ENCODE data around the gene LMOD1. TPM values are rescaled to one million over a fixed set of nuclear protein-coding genes. Genes with fewer than 3 reads are reported as not detected.
A peak's percentile ranks its signal among the peaks of the same experiment; 100 is the strongest.
"Not testable (repeated sequence)": the region's sequence is repeated elsewhere in the genome, so short reads cannot be mapped to it uniquely, and the experiment has no call there.

The LMOD1 gene
- polyA plus RNA-seq, 2 donors, result 30.2 to 60.4 TPM

- no peaks in the 10 kb centered on the region for H3K27me3 ChIP-seq (ENCODE audit: control insufficient read depth in 1 of 2, insufficient read depth in 2 of 2, low read length in 2 of 2)
- H3K9me3 ChIP-seq (ENCODE audit: control insufficient read depth in 2 of 2, insufficient read depth in 1 of 2, low read depth in 1 of 2, low read length in 1 of 2), result no peaks in the 10 kb centered on the region
- H3K27ac ChIP-seq (ENCODE audit: low read depth in 2 of 2, low read length in 1 of 2), result peak overlapping the region; percentile 56 to 81
- peaks cover 3 to 5% of the 10 kb centered on the region in 2 donors for H3K4me1 ChIP-seq (ENCODE audit: control insufficient read depth in 2 of 2, insufficient read depth in 2 of 2, low read length in 1 of 2)
- H3K36me3 ChIP-seq (ENCODE audit: control insufficient read depth in 2 of 2, insufficient read depth in 2 of 2, low read length in 1 of 2), result no peaks in the 10 kb centered on the region
- H3K4me3 ChIP-seq (ENCODE audit: low read depth in 1 of 2, low read length in 2 of 2), result no peak overlapping the region
- 42 to 50% methylated on average over 6 of the region's 6 CpGs for WGBS, 2 donors
Measured at GRCh38 chr1:201905234-201905890, 41.0 kb downstream of the LMOD1 start.

DNA sequence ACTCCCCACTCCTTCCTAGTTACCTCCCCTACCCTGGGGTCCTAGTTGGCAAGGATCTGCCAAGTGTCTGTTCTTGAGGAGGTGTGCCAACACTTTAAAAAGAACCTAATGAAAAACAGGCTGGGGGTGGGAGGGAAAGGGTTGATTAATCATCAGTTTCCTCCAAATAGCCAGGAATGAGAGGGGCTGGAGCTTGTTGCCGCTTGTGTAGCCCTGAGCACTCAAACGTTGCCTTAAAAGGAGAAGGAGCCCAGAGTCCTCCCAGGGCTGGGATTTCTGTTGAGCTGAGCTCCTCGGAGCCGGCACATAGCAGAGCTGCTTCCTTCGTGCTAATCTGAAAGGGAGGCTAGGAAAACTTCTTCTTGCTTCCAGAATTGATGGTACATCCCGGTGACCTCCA lies 41.8 kb downstream of the LMOD1 start:
- Histone ChIP-seq H3K27me3 (ENCODE audit: control insufficient read depth in 1 of 2, insufficient read depth in 2 of 2, low read length in 2 of 2) (no peaks in the 10 kb centered on the region), H3K27ac (ENCODE audit: low read depth in 2 of 2, low read length in 1 of 2) (peak overlapping the region; percentile 39 to 82), H3K9me3 (ENCODE audit: control insufficient read depth in 2 of 2, insufficient read depth in 1 of 2, low read depth in 1 of 2, low read length in 1 of 2) (no peaks in the 10 kb centered on the region), H3K4me1 (ENCODE audit: control insufficient read depth in 2 of 2, insufficient read depth in 2 of 2, low read length in 1 of 2) (peaks cover 3 to 8% of the 10 kb centered on the region in 2 donors), H3K36me3 (ENCODE audit: control insufficient read depth in 2 of 2, insufficient read depth in 2 of 2, low read length in 1 of 2) (peaks cover 0 to 2% of the 10 kb centered on the region in 2 donors), H3K4me3 (ENCODE audit: low read depth in 1 of 2, low read length in 2 of 2) (no peak overlapping the region)
- 25 to 44% methylated on average over 6 of the region's 6 CpGs for WGBS, 2 donors

DNA sequence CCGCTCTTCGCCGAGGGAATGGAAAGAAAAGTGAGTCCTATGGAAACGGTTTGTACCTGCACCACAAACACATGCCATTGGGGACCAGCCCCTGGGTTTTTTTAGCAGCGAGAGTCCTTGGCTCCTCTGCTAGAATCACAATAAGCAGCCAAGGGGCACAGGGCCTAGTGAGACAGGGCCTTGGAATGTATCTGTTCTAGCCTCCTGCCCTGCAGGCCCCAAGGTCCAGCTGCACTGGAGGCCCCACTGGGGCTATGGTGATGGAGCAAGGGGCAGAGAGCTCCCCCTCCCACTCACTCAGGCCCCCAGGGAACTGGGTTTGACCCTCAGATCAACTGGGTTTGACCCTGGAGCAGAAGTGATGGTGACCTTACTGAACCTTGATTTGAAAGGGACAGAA lies 43.2 kb downstream of the LMOD1 start:
- WGBS, 2 donors, result 64 to 65% methylated on average over 5 of the region's 5 CpGs
- Histone ChIP-seq H3K27ac (ENCODE audit: low read depth in 2 of 2, low read length in 1 of 2) (peak overlapping the region; percentile 84 to 87), H3K27me3 (ENCODE audit: control insufficient read depth in 1 of 2, insufficient read depth in 2 of 2, low read length in 2 of 2) (no peaks in the 10 kb centered on the region), H3K36me3 (ENCODE audit: control insufficient read depth in 2 of 2, insufficient read depth in 2 of 2, low read length in 1 of 2) (peaks cover 0 to 5% of the 10 kb centered on the region in 2 donors), H3K9me3 (ENCODE audit: control insufficient read depth in 2 of 2, insufficient read depth in 1 of 2, low read depth in 1 of 2, low read length in 1 of 2) (no peaks in the 10 kb centered on the region), H3K4me3 (ENCODE audit: low read depth in 1 of 2, low read length in 2 of 2) (no peak overlapping the region), H3K4me1 (ENCODE audit: control insufficient read depth in 2 of 2, insufficient read depth in 2 of 2, low read length in 1 of 2) (peaks cover 3 to 8% of the 10 kb centered on the region in 2 donors)

GRCh38 chr1:201902198-201902597 lies 44.1 kb downstream of the LMOD1 start:
- H3K27ac ChIP-seq (ENCODE audit: low read depth in 2 of 2, low read length in 1 of 2), result no peak overlapping the region
- H3K36me3 ChIP-seq (ENCODE audit: control insufficient read depth in 2 of 2, insufficient read depth in 2 of 2, low read length in 1 of 2), result peaks cover 0 to 5% of the 10 kb centered on the region in 2 donors
- H3K4me1 ChIP-seq (ENCODE audit: control insufficient read depth in 2 of 2, insufficient read depth in 2 of 2, low read length in 1 of 2), result peaks cover 3 to 8% of the 10 kb centered on the region in 2 donors
- H3K9me3 ChIP-seq (ENCODE audit: control insufficient read depth in 2 of 2, insufficient read depth in 1 of 2, low read depth in 1 of 2, low read length in 1 of 2), result no peaks in the 10 kb centered on the region
- 73 to 76% methylated on average over 3 of the region's 3 CpGs for WGBS, 2 donors
- no peaks in the 10 kb centered on the region for H3K27me3 ChIP-seq (ENCODE audit: control insufficient read depth in 1 of 2, insufficient read depth in 2 of 2, low read length in 2 of 2)
- H3K4me3 ChIP-seq (ENCODE audit: low read depth in 1 of 2, low read length in 2 of 2), result no peak overlapping the region

- H3K36me3 ChIP-seq (ENCODE audit: control insufficient read depth in 2 of 2, insufficient read depth in 2 of 2, low read length in 1 of 2); H3K27me3 ChIP-seq (ENCODE audit: control insufficient read depth in 1 of 2, insufficient read depth in 2 of 2, low read length in 2 of 2); H3K4me1 ChIP-seq (ENCODE audit: control insufficient read depth in 2 of 2, insufficient read depth in 2 of 2, low read length in 1 of 2); H3K4me3 ChIP-seq (ENCODE audit: low read depth in 1 of 2, low read length in 2 of 2); H3K9me3 ChIP-seq (ENCODE audit: control insufficient read depth in 2 of 2, insufficient read depth in 1 of 2, low read depth in 1 of 2, low read length in 1 of 2): not testable (repeated sequence)
- H3K27ac ChIP-seq (ENCODE audit: low read depth in 2 of 2, low read length in 1 of 2), result peak overlapping the region; percentile 8 to 72
- 73 to 77% methylated on average over 6 of the region's 6 CpGs for WGBS, 2 donors
Measured at GRCh38 chr1:201901036-201901435, 45.3 kb downstream of the LMOD1 start.

DNA sequence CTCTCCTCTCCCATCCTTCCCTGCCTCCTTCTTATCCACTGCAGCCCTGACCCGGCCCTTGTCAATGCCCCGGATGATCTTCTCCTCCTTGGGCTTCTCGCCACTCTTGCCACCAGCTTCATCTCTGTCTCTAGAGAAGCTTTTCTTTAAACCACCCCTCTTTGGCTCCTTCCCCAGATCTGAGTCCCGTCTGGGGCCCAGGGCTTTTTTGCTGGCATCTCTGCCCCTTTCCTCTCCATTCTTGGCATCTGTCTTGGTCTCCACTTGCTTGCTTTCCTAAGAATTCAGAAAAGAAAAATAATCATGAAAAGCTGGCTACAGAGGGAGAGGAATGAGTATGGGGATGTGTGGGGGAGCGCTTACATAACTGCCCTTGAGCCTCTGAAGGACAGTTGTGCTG lies 45.9 kb downstream of the LMOD1 start:
- 55 to 69% methylated on average over 5 of the region's 5 CpGs for WGBS, 2 donors
- Histone ChIP-seq H3K4me3 (ENCODE audit: low read depth in 1 of 2, low read length in 2 of 2) (no peak overlapping the region), H3K36me3 (ENCODE audit: control insufficient read depth in 2 of 2, insufficient read depth in 2 of 2, low read length in 1 of 2) (peaks cover 0 to 5% of the 10 kb centered on the region in 2 donors), H3K27me3 (ENCODE audit: control insufficient read depth in 1 of 2, insufficient read depth in 2 of 2, low read length in 2 of 2) (no peaks in the 10 kb centered on the region), H3K9me3 (ENCODE audit: control insufficient read depth in 2 of 2, insufficient read depth in 1 of 2, low read depth in 1 of 2, low read length in 1 of 2) (no peaks in the 10 kb centered on the region), H3K27ac (ENCODE audit: low read depth in 2 of 2, low read length in 1 of 2) (peak overlapping the region; percentile 27 to 72), H3K4me1 (ENCODE audit: control insufficient read depth in 2 of 2, insufficient read depth in 2 of 2, low read length in 1 of 2) (peaks cover 0 to 6% of the 10 kb centered on the region in 2 donors)

GRCh38 chr1:201899683-201900429 lies 46.5 kb downstream of the LMOD1 start:
- H3K27ac ChIP-seq (ENCODE audit: low read depth in 2 of 2, low read length in 1 of 2), result peak overlapping the region; percentile 51 to 72
- 89 to 90% methylated on average over 20 of the region's 20 CpGs for WGBS, 2 donors
- peaks cover 0 to 5% of the 10 kb centered on the region in 2 donors for H3K36me3 ChIP-seq (ENCODE audit: control insufficient read depth in 2 of 2, insufficient read depth in 2 of 2, low read length in 1 of 2)
- H3K9me3 ChIP-seq (ENCODE audit: control insufficient read depth in 2 of 2, insufficient read depth in 1 of 2, low read depth in 1 of 2, low read length in 1 of 2), result no peaks in the 10 kb centered on the region
- no peak overlapping the region for H3K4me3 ChIP-seq (ENCODE audit: low read depth in 1 of 2, low read length in 2 of 2)
- H3K4me1 ChIP-seq (ENCODE audit: control insufficient read depth in 2 of 2, insufficient read depth in 2 of 2, low read length in 1 of 2), result peaks cover 0 to 5% of the 10 kb centered on the region in 2 donors
- no peaks in the 10 kb centered on the region for H3K27me3 ChIP-seq (ENCODE audit: control insufficient read depth in 1 of 2, insufficient read depth in 2 of 2, low read length in 2 of 2)

DNA sequence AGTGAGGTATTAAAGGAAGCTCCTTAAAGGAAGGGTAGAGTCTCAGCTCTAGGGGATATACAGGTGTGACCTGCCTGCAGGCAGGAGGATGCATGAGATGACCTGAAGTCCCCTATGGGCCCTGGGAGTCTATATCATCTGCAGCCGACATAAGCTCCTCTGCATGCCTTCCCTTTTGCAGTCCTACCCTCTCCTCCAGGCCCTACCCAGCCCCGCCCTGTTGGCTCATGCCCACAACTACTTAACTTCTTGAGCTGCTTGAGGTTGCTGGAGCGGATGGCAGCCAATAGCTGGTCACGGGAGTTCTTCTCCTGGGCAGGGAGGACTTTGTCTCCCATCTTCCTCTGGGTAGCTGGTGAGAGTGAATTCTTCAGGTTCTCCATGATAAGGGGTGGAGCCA lies 47.4 kb downstream of the LMOD1 start:
- 48 to 51% methylated on average over 4 of the region's 4 CpGs for WGBS, 2 donors
- H3K4me3 ChIP-seq (ENCODE audit: low read depth in 1 of 2, low read length in 2 of 2), result no peak overlapping the region
- no peaks in the 10 kb centered on the region for H3K9me3 ChIP-seq (ENCODE audit: control insufficient read depth in 2 of 2, insufficient read depth in 1 of 2, low read depth in 1 of 2, low read length in 1 of 2)
- H3K4me1 ChIP-seq (ENCODE audit: control insufficient read depth in 2 of 2, insufficient read depth in 2 of 2, low read length in 1 of 2), result peaks cover 0 to 5% of the 10 kb centered on the region in 2 donors
- peaks cover 0 to 5% of the 10 kb centered on the region in 2 donors for H3K36me3 ChIP-seq (ENCODE audit: control insufficient read depth in 2 of 2, insufficient read depth in 2 of 2, low read length in 1 of 2)
- no peaks in the 10 kb centered on the region for H3K27me3 ChIP-seq (ENCODE audit: control insufficient read depth in 1 of 2, insufficient read depth in 2 of 2, low read length in 2 of 2)
- H3K27ac ChIP-seq (ENCODE audit: low read depth in 2 of 2, low read length in 1 of 2), result peak overlapping the region; percentile 39 to 51

DNA sequence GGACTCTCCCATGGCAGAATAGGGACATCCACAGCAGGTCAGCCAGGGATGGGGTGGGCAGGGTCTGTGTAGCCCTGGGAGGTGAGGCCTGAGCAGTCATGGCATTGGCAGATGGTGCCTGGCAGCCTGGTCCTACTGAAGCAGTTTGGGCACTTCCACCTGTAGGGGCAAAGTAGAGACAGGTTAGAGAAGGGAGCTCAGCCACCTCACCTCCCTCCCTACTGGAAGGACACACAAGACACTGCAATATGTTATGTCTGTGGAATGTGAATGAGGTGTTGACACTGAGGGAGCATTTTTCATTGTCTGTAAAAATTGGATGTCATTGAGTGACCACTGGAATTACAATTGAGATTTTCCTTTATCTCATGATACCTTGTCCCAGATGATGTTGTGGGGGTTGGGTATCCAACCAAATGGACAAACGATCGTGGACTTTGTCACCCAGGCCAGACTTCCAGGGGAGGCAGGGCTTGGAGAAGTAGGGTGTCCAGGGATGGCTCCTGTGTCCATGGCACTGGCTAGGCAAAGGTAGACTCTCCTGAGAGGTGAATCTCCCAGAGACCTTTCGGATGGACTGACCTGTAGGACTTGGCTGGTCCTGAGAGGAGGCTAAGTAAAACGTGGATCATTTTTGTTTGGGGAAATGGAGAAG lies 48.0 kb downstream of the LMOD1 start:
- Histone ChIP-seq H3K4me1 (ENCODE audit: control insufficient read depth in 2 of 2, insufficient read depth in 2 of 2, low read length in 1 of 2) (peaks cover 0 to 5% of the 10 kb centered on the region in 2 donors), H3K36me3 (ENCODE audit: control insufficient read depth in 2 of 2, insufficient read depth in 2 of 2, low read length in 1 of 2) (peaks cover 0 to 5% of the 10 kb centered on the region in 2 donors), H3K27ac (ENCODE audit: low read depth in 2 of 2, low read length in 1 of 2) (peak overlapping the region; percentile 36 to 43), H3K4me3 (ENCODE audit: low read depth in 1 of 2, low read length in 2 of 2) (no peak overlapping the region), H3K27me3 (ENCODE audit: control insufficient read depth in 1 of 2, insufficient read depth in 2 of 2, low read length in 2 of 2) (no peaks in the 10 kb centered on the region), H3K9me3 (ENCODE audit: control insufficient read depth in 2 of 2, insufficient read depth in 1 of 2, low read depth in 1 of 2, low read length in 1 of 2) (no peaks in the 10 kb centered on the region)
- 69 to 78% methylated on average over 4 of the region's 4 CpGs for WGBS, 2 donors

All from esophagus (tissue), 2 donors.